Stimulated activated CD4-positive, alpha-beta T cell treated with anti-CD3 and anti-CD28 coated beads, Interleukin-4, amount 100 ng/mL, for 24 hours (primary cell): ENCODE data around the gene C3orf20.
"Not testable (repeated sequence)": the region's sequence is repeated elsewhere in the genome, so short reads cannot be mapped to it uniquely, and the experiment has no call there.

Source experiments
- DNase-seq: peaks from one replicate; pipeline ENCODE4 v3.0.0-alpha.2; 2020

The C3orf20 gene

DNA sequence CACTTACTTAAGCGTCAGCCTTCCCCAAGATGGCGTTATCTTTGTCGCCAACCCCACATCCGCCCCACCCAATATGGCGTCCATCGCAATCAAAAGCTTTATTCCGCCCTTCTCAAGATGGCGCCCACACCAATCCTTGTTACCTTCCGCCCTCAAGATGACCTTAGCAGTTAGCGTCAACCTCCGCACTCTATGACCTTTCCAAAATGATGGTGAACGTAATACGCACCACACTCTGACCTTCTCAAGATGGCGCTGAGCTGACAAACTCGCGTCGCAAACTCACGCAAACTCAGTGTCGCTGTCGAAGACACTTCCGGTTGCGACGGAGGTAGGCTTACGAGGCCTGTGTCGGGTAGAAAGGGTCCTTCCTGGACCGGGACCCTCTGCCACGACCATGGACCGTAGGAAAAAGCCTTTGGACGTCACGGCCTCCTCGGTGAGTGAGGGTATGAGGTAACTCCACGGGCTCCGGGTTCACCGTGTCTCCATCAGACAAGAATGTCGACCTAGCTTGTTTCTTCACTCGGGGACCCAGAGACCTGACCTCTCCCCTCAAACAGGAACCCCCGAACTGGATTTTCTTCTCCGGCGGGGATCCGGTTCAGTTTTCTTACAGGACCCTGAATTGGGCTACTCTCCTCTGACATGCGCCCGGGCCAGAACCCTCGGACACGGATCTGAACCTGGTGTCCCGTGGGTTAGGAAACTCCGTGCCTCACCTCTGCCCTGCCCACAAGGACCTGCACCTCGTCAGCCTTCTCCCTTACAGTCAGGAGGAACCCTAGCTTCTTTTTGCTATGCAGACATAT is 23.3 kb upstream of the C3orf20 start, which contains the start of gene CCDC174:
Gene CCDC174 (plus strand): TSS at position 323 of the 812 bp plus-strand sequence. CDS start 75 bp downstream, at position 398.
- DNase-seq, result peak; percentile 96

GRCh38 chr3:14652360-14652907 is 22.5 kb upstream of the C3orf20 start:
- not testable (repeated sequence) for DNase-seq

- DNase-seq, result no peak
Observed at GRCh38 chr3:14657579-14657978, 17.4 kb upstream of the C3orf20 start.

- no peak for DNase-seq
Observed at GRCh38 chr3:14658978-14659377, 16.0 kb upstream of the C3orf20 start.

- DNase-seq, result no peak
Observed at GRCh38 chr3:14660942-14661341, 14.0 kb upstream of the C3orf20 start.

DNA sequence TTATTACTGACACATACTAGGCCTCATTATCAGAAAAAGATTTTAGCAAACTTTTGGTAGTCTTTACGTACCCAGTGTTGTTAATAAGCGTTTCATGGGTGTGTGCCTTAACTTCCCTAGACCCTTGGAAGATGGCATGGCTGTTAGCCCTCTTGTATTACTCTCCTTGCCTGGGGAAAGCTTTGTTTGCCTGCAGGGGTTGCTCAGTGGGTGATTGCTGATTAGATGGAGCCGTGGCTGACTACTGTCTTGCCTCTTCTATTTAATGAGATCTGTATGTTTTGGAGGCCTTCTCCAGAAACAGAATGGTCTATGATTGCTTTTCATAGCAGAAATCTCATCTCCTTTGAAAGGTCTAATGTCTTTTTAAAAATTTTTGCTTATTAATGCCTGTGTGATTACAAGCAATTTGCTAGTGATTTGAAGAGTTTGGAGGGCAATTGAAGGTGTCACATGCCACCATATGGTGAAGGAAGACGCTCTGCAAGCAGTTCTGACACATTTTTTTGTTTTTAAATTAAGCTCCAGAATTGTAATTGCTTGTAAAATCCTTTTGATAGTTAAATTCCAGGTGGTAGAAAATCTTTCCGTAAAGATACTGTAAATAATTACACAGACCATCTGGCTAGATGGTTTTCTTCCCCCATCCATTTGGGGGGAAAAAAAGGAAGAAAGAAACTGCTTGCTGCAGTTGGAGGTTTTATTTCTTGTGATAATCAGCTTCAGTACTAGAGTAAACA is 11.4 kb upstream of the C3orf20 start:
- DNase-seq, result no peak

- DNase-seq, result no peak
Observed at GRCh38 chr3:14664170-14664569, 10.8 kb upstream of the C3orf20 start.

DNA sequence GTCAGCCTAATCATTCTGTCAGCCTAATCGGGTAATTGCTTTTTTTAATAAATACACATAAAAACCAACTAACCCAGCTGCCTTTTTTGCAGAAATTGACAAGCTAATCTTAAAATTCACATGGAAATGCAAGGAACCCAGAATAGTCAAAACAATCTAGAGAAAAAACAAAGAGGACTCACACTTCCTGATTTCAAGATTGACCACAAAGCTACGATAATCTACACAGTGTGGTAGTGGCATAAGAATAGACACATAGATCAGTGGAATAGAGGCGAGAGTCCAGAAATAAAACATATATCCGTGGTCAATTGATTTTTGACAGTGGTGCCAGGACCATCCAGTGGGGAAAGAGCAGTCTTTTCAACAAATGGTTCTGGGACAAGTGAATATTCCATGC is 2.4 kb upstream of the C3orf20 start:
- no peak for DNase-seq

GRCh38 chr3:14676881-14677280 is 1.9 kb downstream of the C3orf20 start:
- DNase-seq, result no peak

DNA sequence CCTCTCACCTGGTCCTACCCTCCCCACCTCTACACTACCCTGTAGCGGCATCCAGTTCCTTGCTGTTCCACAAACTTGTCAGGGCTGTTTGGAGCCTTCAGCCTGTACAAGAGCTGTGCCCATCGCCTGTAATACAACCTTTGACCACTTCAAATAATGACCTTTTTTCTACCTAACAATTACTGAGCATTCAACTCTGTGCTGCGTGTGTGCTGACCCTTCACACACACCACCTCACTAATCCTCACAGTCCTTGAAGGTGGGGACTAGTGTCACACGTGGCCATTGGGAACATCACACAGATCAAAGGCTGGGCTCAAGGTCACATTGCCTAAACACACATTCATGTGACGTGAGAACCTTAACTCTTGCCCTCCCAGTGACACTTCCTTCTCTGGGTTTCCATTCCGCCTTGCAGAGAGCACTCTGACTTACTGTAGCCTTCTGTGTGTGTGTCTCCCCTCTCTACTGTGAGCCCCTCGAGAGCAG is 3.1 kb downstream of the C3orf20 start:
- DNase-seq, result no peak

DNA sequence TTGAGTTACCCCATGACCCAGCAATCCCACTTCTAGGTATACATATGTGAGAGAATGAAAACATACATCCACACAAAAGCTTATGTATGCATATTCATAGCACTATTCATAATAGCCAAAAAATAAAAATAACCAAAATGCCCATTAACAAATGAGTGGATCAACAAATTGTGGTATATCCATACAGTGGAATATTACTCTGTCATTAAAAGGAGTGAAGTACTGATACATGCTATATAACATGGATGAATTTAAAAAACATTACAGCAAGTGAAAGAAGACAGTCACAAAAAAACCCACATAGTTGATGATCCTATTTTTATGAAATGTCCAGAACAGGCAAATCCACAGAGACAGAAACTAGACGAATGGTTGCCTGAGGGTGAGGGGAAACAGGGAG is 5.2 kb downstream of the C3orf20 start:
- DNase-seq, result no peak

DNA sequence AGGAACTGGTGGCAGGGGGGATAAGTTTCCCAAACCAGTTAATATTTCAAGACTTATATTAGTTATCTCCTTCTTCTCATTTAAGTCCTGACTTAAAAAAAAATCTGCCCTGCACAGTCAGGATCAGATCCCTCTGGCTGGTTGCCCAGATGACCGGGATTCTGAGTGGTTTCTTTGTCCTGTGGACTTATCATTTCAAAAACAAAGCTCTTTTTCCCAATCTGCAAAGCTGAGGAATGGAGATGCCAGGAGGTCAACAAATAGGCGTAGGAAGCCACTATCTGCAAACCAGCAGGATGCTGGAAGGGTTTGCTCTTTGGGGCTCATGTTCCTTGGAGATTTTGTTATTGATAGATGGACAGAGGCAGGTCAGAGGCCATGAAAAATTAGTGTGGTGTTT is 5.8 kb downstream of the C3orf20 start:
- DNase-seq, result no peak

DNA sequence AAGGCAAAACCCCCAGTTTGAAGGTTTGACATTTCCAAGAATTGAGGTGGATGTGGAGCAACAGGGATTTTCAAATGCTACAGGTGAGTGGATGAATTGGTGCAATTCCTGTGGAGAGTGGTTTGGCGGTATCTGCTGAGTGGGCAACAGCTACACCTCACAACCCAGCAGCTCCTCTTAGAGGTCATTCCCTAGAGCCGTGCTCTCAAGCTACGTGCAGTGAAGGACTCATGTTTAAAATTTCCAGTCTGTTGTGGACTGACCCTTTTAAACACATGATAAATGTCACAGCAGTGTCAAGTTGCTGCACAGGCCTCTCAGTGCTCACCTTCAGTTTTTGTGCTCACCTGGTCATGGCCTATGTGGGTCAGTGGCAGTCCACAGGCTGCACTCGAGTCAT is 9.5 kb downstream of the C3orf20 start:
- DNase-seq, result no peak

DNA sequence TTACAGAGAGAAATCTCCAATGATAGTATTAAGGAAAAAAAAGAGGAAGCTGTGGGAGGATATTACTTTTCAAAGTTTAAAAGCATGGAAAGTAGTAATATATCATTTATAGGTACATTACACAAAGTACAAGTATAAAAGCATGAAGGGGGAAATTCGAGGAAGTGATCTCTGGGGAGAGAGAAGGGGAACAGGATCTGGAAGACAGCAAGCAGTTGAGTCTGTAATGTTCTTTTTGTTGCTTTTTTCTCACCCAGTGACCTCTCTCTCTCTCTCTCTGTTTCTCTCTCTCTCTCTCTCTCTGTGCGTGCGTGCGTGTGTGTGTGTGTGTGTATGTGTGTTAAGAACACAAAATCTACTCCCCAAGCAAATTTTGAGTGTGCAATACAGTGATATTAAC is 10.2 kb downstream of the C3orf20 start:
- DNase-seq, result no peak

DNA sequence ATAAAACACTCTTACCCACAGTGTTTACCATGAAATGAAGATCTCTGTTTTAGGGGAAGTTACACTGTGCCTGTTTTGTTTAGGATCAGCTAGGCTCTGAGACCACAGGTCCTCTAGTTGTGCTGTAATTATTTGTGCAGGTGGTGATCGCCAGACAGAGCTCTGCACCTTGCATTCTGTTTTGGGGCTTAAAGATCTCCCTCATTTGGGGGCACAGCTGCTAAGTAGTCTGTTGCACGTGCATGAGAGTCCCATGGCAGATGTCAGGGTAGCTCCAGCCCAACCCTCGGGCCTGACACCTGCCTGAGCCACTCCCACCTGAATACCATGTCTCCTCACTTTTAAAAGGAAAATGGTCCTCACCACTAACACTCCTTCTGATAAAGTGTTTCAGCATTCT is 12.4 kb downstream of the C3orf20 start:
- no peak for DNase-seq

GRCh38 chr3:14688525-14688924 is 13.6 kb downstream of the C3orf20 start:
- no peak for DNase-seq

DNA sequence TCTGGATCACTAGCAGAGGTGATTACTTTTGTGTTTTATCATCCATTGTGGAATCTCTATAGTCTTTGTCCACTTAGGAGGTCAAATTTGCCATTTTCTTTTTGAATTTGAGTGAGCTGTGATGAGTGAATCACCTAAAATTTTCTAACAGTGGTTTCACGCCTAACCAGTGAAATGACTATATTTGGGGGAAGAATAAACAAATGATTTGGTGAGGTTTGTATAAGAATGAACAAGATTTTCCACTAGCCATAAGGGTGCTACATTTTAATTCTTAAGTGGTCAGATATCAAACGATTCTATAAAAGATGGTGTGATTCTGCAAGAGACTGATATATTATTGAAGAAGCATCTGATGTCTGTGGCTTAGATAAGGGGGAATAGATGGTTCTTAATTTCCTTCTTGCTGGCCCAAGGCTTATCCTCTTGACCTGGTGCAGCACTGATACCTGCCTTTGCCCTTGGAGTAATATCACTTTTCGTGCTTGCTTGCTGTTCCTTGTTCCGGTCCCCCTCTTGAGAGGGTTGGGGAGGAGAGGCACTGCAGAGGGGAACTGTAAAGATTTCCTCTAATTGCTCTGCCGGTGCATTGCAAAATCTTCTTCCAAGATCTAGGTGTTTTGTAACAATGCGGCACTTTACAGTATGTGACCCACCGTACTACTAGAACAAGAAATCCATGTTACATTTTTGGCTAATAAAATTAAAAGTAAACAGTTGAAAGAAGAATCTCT is 14.5 kb downstream of the C3orf20 start:
- no peak for DNase-seq

GRCh38 chr3:14691239-14691638 is 16.3 kb downstream of the C3orf20 start:
- no peak for DNase-seq

DNA sequence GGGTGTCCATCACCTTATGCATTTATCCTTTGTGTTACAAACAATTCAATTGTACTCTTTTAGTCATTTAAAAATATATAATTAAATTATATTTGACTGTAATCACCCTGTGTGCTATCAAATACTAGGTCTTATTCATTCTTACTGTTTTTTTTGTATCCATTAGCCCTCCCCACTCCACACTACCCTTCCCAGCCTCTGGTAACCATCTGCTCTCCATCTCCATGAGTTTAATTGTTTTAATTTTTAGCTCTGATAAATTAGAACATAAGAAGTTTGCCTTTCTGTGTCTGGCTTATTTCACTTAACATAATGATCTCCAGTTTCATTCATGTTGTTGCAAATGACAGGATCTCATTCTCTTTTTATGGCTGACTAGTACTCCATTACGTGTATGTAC is 16.8 kb downstream of the C3orf20 start:
- no peak for DNase-seq

GRCh38 chr3:14698601-14699244 is 23.8 kb downstream of the C3orf20 start:
- DNase-seq, result no peak

GRCh38 chr3:14699643-14700042 is 24.7 kb downstream of the C3orf20 start:
- DNase-seq, result no peak

GRCh38 chr3:14700891-14701290 is 25.9 kb downstream of the C3orf20 start:
- DNase-seq, result no peak

GRCh38 chr3:14701676-14702075 is 26.7 kb downstream of the C3orf20 start:
- DNase-seq, result no peak
